Fibroblast of the conjunctiva (primary cell): ENCODE data around the gene STRN3.
"Not testable (repeated sequence)": the region's sequence is repeated elsewhere in the genome, so short reads cannot be mapped to it uniquely, and the experiment has no call there.

Experiments used
- DNase-seq: peaks from one replicate; pipeline ENCODE4 v3.0.0-alpha.2; 2010; ENCODE audit warnings: low read depth

The STRN3 gene

GRCh38 chr14:31036552-31036951 lies 10.4 kb upstream of the STRN3 start:
- no peak for DNase-seq

- no peak for DNase-seq
These were observed 4.3 kb upstream of the STRN3 start for GRCh38 chr14:31030469-31030868.

GRCh38 chr14:31029016-31029970 lies 3.1 kb upstream of the STRN3 start:
- no peak for DNase-seq

- no peak for DNase-seq
These were observed 1.7 kb upstream of the STRN3 start for GRCh38 chr14:31027847-31028246.

- peak; percentile 95 for DNase-seq
These were observed 464 bp upstream of the STRN3 start for GRCh38 chr14:31026450-31027235.

GRCh38 chr14:31025367-31026076 lies 657 bp downstream of the STRN3 start, which contains the start of gene AP4S1:
Gene AP4S1, plus strand, starts transcription at chr14:31025649. Its CDS starts 40,548 bp downstream, at chr14:31066197.
- no peak for DNase-seq

- no peak for DNase-seq
These were observed 1.4 kb downstream of the STRN3 start for GRCh38 chr14:31024577-31025366.

GRCh38 chr14:31024010-31024480 lies 2.1 kb downstream of the STRN3 start:
- DNase-seq, result no peak

- no peak for DNase-seq
These were observed 3.8 kb downstream of the STRN3 start for GRCh38 chr14:31022386-31022785.

- no peak for DNase-seq
These were observed 4.6 kb downstream of the STRN3 start for GRCh38 chr14:31021576-31021949.

- no peak for DNase-seq
These were observed 5.2 kb downstream of the STRN3 start for GRCh38 chr14:31020834-31021575.

- DNase-seq, result no peak
These were observed 8.0 kb downstream of the STRN3 start for GRCh38 chr14:31018057-31018645.

- DNase-seq, result no peak
These were observed 12.3 kb downstream of the STRN3 start for GRCh38 chr14:31013841-31014240.

GRCh38 chr14:31010935-31011334 lies 15.2 kb downstream of the STRN3 start:
- no peak for DNase-seq

GRCh38 chr14:31009836-31010574 lies 16.2 kb downstream of the STRN3 start:
- no peak for DNase-seq

- DNase-seq, result no peak
These were observed 19.5 kb downstream of the STRN3 start for GRCh38 chr14:31006703-31007102.

GRCh38 chr14:31004007-31004406 lies 22.2 kb downstream of the STRN3 start:
- not testable (repeated sequence) for DNase-seq

GRCh38 chr14:31003284-31003683 lies 22.9 kb downstream of the STRN3 start:
- no peak for DNase-seq

GRCh38 chr14:31001339-31001658 lies 24.9 kb downstream of the STRN3 start:
- no peak for DNase-seq
